Ishikawa (cell line): ENCODE measurements around the gene MCOLN3.

Experiments used
- CEBPB ChIP-seq: IDR thresholded peaks from 2 replicates; pipeline ENCODE4 v1.6.1; 2012
- EGR1 ChIP-seq: IDR thresholded peaks from 2 replicates; pipeline ENCODE4 v1.6.1; 2012
- EP300 ChIP-seq: IDR thresholded peaks from 2 replicates; pipeline ENCODE4 v1.6.1; 2012; ENCODE audit warnings: borderline replicate concordance
- MAX ChIP-seq: IDR thresholded peaks from 2 replicates; pipeline ENCODE4 v1.6.1; 2012
- REST ChIP-seq: IDR thresholded peaks from 2 replicates; pipeline ENCODE4 v1.6.1; 2012; ENCODE audit warnings: low read depth, mild to moderate bottlenecking
- TAF1 ChIP-seq: IDR thresholded peaks from 2 replicates; pipeline ENCODE4 v1.6.1; 2012; ENCODE audit warnings: low read depth, mild to moderate bottlenecking
- YY1 ChIP-seq: IDR thresholded peaks from 2 replicates; pipeline ENCODE4 v1.6.1; 2012; ENCODE audit warnings: low read depth

- TF ChIP-seq REST (no peak), EP300 (no peak), EGR1 (no peak), TAF1 (no peak), MAX (no peak), CEBPB (no peak), YY1 (no peak)
These were observed 10.5 kb upstream of the MCOLN3 start for GRCh38 chr1:85058786-85059185.
